ENCODE results near the gene CRX.
"Not testable (repeated sequence)": the region's sequence is repeated elsewhere in the genome, so short reads cannot be mapped to it uniquely, and the experiment has no call there.

CRX gene

GRCh38 chr19:47804451-47804850, 17.3 kb upstream of the CRX start, which contains the start of gene TPRX1:
Gene TPRX1 (minus strand): TSS chr19:47804551. CDS start chr19:47804539, 12 bp downstream.
- not testable (repeated sequence) for DNase-seq

GRCh38 chr19:47805313-47805712, 16.4 kb upstream of the CRX start:
- no peak for DNase-seq

GRCh38 chr19:47806435-47806834, 15.3 kb upstream of the CRX start:
- no peak for DNase-seq

GRCh38 chr19:47813304-47813994, 8.3 kb upstream of the CRX start:
- peak; percentile 5 for DNase-seq

- DNase-seq = no peak
Measured at GRCh38 chr19:47813995-47814328, 7.8 kb upstream of the CRX start.

GRCh38 chr19:47816270-47816669, 5.5 kb upstream of the CRX start:
- DNase-seq = not testable (repeated sequence)

- DNase-seq = not testable (repeated sequence)
Measured at GRCh38 chr19:47818221-47818620, 3.5 kb upstream of the CRX start.

- DNase-seq = no peak
Measured at GRCh38 chr19:47819858-47820257, 1.9 kb upstream of the CRX start.

GRCh38 chr19:47820410-47820809, 1.3 kb upstream of the CRX start:
- no peak for DNase-seq

- DNase-seq = no peak
Measured at GRCh38 chr19:47824396-47824795, 2.7 kb downstream of the CRX start.

- no peak for DNase-seq
Measured at GRCh38 chr19:47826800-47827199, 5.1 kb downstream of the CRX start.

GRCh38 chr19:47832723-47833122, 11.0 kb downstream of the CRX start:
- no peak for DNase-seq

GRCh38 chr19:47836038-47836437, 14.3 kb downstream of the CRX start:
- DNase-seq = no peak

GRCh38 chr19:47839411-47839810, 17.7 kb downstream of the CRX start:
- no peak for DNase-seq

GRCh38 chr19:47839913-47840312, 18.2 kb downstream of the CRX start:
- DNase-seq = no peak

- DNase-seq = no peak
Measured at GRCh38 chr19:47842941-47843340, 21.2 kb downstream of the CRX start.

GRCh38 chr19:47848425-47848822, 26.7 kb downstream of the CRX start:
- DNase-seq = no peak

- DNase-seq = no peak
Measured at GRCh38 chr19:47848823-47849473, 27.2 kb downstream of the CRX start.

GRCh38 chr19:47853003-47853402, 31.3 kb downstream of the CRX start:
- DNase-seq = no peak

GRCh38 chr19:47854459-47854858, 32.7 kb downstream of the CRX start:
- DNase-seq = no peak

- DNase-seq = not testable (repeated sequence)
Measured at GRCh38 chr19:47858231-47858630, 36.5 kb downstream of the CRX start.

- DNase-seq = not testable (repeated sequence)
Measured at GRCh38 chr19:47858646-47859285, 37.0 kb downstream of the CRX start, which contains the start of gene TPRX2. Gene TPRX2 (plus strand): TSS chr19:47859235. CDS start chr19:47859247, 12 bp downstream.

GRCh38 chr19:47859838-47860237, 38.1 kb downstream of the CRX start:
- not testable (repeated sequence) for DNase-seq

Measured in NCI-H2171 treated with DMSO at 0.1 percent for 48 hours (cell line).